GM19043 (cell line): ENCODE data around the gene TUBGCP6.

Source experiments
- ATAC-seq: cut with Tn5 transposase; IDR thresholded peaks from one replicate; pipeline ENCODE4 v1.9.1; 2021; ENCODE audit warnings: low read depth; ENCODE audit not compliant: unreplicated experiment

The TUBGCP6 gene

GRCh38 chr22:50264104-50264745, 19.4 kb upstream of the TUBGCP6 start:
- ATAC-seq = no peak

DNA sequence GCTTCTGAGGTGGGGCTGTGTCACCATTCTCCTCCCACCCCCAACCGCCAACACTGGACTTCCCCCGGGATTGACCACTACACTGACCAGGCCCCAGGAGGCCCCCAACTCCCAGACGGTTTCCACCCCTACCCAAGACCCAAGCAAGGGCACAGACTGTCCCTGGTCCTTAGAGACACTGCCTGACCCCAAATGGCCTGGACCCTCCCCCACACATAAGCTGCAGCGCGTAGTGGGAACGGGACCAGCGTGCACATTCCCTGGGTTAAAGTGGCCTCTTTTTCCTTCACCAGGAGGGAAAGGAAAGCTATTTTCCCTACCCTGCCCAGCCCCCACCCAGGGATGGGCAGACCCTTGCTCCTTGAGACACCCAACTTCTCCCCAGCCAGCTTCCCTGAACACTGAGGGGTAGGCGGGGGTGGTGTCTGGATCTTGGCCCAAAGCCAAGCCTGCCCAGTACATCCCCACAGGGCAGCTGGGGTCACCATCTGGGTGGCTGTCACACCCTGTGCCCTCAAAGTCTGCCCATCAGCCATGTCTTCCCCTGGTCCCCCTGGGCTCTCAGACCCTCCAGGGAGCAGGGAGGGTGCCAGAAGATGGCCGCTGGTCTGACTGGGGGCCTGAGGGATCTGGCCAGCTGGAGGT, 18.3 kb upstream of the TUBGCP6 start:
- no peak for ATAC-seq

DNA sequence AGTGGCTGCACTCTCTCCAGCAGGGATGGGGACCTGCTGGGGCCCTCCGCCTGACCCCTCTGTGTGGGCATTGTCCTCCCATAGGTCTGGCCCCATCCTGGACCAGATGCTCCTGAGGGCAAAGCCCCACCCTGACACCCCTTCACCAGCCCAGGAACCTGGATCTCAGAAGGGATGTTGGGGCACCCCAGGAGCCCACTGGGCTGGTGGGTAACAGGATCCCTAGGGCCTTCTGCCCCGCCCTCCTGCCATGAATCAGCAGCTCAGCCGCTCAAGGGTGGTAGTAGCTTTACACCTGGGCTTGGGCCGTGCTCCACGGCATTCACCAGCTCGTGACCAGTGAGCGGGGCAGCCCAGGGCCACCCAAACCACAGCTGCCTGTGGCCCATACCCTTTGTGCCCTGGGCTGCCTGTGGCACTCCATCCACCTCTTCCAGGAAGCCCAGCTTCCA, 17.7 kb upstream of the TUBGCP6 start:
- ATAC-seq = no peak

GRCh38 chr22:50261615-50262459, 17.0 kb upstream of the TUBGCP6 start, which contains the start of gene MAPK12:
TSS of gene MAPK12 (minus strand) at chr22:50261683. CDS start at chr22:50261509, 174 bp downstream.
- no peak for ATAC-seq

GRCh38 chr22:50260801-50261614, 16.2 kb upstream of the TUBGCP6 start:
- ATAC-seq = no peak

- ATAC-seq = no peak
Measured at GRCh38 chr22:50260434-50260800, 15.6 kb upstream of the TUBGCP6 start.

DNA sequence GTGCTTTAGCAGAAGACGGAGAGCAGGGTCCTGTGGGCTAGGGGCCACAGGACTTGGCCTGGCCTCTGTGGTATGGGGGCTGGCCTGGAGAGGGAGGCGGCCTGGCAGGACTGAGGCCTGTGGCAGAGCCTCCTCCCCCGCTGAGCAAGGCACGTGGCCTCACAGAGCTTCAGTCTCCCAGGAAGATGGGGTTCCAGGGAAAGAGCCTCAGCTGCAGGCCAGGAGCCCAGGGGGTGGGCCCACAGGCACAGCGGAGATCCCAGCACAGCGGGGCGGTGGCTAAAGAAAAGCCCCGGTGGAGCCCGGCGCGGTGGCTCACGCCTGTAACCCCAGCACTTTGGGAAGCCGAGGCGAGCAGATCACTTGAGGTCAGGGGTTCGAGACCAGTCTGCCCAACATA, 14.5 kb upstream of the TUBGCP6 start:
- ATAC-seq = no peak

DNA sequence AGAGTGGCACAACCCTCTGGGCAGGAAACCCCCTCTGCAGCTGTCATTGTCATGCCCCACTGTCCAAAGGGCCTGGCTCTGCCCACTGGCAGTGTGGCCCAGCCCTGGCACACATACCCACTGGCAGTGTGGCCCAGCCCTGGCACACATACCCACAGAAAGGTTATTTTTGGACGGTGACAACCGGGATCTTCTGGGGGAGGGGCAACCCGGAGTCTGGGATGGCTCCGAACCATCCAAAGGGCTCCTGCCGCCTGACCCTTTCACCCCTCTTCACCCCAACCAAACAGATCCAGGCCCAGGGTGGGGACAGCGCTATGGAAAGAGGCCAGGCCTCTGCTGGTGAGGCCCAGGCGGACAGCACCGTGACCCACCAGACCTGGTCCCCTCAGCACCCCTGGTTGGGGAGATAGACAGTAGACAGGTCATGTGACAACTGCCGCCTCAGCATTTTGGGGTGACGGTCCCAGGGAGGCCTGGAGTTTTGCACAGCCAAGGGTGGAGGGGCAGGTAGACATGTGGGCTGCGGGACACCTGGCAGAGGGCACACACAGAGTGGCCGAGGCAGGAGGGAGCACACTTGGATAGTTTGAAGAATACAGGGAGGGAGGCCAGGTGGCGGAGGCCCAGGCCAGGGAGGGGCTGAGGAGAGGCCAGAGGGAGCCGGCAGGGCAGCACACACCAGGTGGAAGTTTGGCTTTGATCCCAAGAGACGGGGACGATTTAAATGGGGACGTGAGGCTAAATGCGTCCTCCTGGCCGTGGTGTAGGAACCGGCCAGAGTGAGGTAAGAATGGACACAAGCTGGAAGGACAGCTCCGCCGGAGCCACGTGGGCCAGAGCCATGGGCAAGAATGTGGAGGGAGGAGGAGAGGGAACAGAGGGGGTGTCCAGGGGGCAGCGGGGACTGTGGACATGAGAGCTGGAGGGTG, 13.8 kb upstream of the TUBGCP6 start:
- no peak for ATAC-seq

GRCh38 chr22:50257451-50258360, 12.9 kb upstream of the TUBGCP6 start:
- no peak for ATAC-seq

DNA sequence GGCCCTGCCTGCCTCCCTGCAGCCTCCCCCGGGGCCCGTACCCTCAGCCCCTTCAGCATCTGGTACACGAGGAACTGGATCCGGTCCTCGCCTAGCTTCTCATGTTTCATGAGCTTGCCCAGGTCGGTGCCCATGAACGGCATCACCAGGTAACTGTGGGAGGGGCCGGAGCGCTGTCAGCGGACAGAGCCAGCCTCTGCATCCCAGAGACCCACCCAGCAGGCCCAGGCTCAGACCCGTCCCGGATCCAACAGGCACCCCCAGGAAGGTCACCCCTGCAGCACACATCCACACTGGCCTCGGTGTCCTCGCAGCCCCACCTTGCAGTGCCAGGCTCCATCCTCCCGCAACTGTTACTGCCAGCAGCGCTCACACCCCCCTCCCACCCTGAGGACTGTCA, 12.2 kb upstream of the TUBGCP6 start:
- ATAC-seq = no peak

GRCh38 chr22:50256258-50256862, 11.5 kb upstream of the TUBGCP6 start:
- no peak for ATAC-seq

GRCh38 chr22:50255607-50256006, 10.8 kb upstream of the TUBGCP6 start:
- ATAC-seq = no peak

GRCh38 chr22:50255099-50255498, 10.3 kb upstream of the TUBGCP6 start:
- ATAC-seq = no peak

DNA sequence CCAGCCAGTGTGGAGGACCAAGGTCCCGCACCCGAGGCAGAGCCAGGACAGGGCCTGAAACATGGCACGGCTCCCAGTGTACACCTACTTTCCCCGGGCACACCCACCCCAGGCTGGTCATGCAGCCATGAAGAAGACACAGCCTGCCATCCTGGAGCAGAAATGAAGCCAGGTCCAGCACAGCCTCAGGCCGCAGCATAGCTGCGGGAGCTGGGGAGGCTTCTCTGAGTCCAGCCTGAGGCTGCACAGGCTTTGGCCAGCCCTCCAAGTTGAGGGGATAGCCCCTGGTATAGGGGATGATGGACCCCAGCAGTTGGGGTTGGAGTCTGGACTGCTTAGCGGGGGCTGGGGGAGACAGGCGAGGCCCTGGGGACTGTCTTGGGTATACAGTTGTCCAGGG, 9.1 kb upstream of the TUBGCP6 start:
- no peak for ATAC-seq

DNA sequence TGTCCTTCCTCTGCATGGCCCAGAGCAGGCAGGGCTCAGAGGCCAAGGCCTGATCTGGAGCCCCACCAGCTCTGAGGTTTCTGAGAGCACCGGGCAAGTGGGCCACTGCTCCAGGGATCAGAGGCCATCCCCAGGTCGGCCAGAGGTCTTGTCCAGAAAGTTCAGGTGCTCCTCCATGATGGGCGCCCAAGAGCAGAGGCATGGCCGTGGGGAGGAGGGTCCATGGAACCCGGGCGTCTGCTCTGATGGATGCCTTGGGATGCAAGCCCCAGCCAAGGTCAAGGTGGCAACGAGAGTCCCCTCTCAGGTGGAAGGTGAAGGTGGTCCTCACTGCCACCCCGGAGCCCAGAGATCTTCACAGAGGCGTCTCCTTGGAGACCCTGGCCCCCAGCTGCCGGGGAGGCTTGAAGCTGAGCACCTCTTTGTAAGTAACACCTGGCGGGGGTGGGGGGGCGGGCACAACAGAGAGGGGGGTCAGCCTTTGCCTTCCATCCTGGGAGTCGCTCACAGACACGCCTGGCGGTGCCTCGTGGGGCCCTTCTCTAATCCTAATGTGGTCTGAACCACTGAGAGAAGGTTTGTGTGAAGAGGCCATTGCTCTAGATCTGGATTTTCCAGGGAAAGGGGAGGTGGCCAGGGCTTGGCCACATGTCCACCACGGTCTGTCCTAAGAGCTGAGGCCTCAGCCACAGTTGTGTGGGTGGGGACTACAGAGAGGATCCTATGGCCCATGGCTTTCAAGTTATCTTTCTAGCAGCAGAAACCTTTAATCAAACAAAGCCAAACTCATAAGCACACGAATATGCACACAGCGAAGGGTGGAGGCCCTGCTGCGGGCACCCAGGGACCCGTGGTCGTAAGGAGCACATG, 8.5 kb upstream of the TUBGCP6 start:
- ATAC-seq = no peak

GRCh38 chr22:50252082-50253045, 7.5 kb upstream of the TUBGCP6 start:
- ATAC-seq = no peak
